Activated gamma-delta T cell (primary cell): Measurements from ENCODE around the gene HCK.
"Not testable (repeated sequence)": the region's sequence is repeated elsewhere in the genome, so short reads cannot be mapped to it uniquely, and the experiment has no call there.

Source experiments
- DNase-seq: peaks from one replicate; lab custom pipeline; 2025; lab: John Stamatoyannopoulos, UW

The HCK gene

GRCh38 chr20:32028647-32029372 lies 23.2 kb upstream of the HCK start:
- DNase-seq, result no peak

DNA sequence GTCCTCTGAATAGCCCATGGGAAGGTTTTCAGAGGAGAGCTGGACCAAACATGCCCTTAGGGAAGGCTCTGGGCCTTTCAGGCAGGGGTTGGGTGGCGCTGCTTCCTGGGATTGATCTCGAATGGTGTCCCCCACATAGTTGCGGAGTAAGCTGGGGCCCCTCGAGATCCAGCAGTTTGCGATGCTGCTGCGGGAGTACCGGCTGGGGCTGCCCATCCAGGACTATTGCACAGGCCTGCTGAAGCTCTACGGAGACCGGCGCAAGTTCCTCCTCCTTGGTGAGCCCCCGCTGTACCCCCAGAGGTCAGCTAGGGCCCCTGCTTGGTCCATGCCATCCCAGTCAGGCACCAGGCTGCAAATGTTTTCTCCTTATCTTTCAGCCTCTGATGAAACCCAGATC lies 22.5 kb upstream of the HCK start:
- DNase-seq, result no peak

GRCh38 chr20:32031007-32031958 lies 20.8 kb upstream of the HCK start:
- no peak for DNase-seq

- DNase-seq, result no peak
Observed at GRCh38 chr20:32033316-32033715, 18.7 kb upstream of the HCK start.

- DNase-seq, result not testable (repeated sequence)
Observed at GRCh38 chr20:32033721-32034120, 18.3 kb upstream of the HCK start.

- no peak for DNase-seq
Observed at GRCh38 chr20:32034581-32035425, 17.2 kb upstream of the HCK start.

DNA sequence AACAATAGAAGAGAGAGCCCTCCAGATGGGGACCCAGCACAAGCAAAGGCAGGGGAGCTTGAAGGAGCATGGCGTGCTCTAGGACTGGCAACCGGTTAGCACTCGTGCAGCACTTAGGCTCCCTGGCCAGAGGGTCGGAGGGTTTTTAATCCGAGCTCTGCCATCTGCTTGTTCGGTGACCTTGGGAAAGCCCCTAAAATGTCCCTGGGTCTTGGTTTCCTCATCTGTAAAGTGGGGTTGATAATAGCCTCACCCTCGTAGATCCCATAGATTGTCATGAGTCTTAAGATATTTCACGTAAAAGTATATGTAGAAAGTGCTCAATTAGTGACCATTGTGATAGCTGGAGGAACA lies 16.6 kb upstream of the HCK start:
- no peak for DNase-seq

- DNase-seq, result no peak
Observed at GRCh38 chr20:32036252-32036651, 15.8 kb upstream of the HCK start.

DNA sequence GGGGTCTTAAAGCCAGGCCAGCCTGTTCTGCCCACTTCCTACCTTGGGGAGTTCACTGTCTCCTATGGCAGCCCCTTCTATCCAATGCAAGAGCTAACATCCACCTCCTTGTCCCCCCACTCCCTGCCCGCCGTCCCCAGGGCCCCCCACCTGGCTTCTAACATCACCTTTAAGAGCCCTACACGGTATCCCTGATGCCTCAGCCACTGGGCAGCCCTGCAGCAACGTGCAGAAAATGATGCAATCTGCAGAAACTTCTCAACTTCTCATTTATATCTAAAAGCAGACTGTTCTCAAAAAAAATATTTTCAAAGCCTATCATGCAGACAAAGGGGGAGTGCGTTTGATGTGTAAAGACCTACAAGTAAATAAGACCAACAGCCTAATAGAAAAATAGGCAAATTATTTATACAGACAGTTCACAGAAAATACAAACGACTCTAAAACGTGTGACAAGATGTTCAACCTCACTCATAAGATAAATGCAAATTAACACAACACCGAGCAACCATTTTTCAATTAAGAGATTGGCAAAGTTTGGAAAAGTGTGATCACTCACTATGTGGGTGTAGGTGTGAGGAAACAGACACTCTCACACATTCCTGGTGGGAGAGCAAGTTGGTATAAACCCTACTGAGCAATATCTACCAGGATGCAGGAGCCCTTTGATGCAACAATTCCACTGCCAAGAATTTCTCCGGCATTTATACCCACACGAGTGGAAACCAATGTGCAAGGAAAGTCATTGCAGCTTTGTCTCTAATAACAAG lies 15.1 kb upstream of the HCK start:
- no peak for DNase-seq

DNA sequence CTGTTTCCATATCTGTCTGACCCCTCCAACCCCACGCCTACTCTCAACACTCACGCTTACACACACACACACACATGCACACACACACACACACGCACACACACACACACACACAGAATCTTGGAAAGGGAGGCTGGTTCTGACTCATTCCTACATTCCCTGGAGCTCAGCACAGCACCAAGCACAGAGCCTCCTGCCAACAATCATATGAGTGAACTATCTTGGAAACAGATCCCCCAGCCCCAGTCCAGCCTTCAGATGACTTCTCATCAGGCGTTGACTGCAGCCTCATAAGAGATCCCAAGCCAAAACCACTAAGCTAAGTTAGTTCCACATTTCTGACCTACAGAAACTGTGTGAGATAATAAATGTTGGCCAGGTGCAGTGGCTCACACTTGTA lies 14.1 kb upstream of the HCK start:
- DNase-seq, result no peak

DNA sequence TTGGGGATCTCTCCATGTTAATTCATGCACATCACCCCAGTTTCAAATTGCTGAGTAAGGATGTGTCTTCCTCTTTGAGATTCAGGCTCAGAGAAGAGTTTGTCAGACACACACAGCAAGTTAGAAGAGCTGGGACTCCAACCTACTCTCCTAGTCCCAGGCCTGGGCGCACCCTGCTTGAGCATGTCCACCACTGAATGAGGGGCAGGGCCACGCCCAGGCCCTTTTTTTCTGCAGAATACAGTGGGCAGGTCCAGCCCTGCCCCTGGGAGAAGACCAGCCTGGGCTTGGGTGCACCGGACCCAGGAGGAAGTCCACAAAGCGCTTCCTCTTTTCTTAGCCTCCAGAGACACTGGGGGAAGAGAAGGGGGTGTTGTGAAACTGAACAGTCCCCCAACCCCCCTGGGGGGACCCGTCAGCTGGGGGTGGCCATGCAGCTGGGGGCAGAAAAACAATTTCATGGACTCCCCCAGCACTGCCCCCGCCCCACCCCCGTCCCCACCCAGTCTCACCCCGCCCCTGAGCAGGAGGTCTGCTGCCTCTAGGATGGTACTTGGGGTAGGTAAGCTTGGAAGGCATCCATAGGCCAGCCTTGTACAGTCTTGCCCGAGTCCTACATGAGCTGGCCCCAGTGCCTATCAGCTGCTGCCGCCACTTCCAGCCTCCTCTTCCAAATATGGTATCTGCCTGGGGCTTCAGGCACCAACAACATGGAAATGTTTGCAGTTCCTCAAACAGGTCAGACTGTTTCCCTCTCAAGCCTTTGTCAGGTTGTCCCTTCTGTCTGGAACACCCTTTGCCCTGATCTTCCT lies 11.7 kb upstream of the HCK start:
- DNase-seq, result no peak

- no peak for DNase-seq
Observed at GRCh38 chr20:32045999-32046398, 6.0 kb upstream of the HCK start.

GRCh38 chr20:32050324-32050841 lies 1.7 kb upstream of the HCK start:
- no peak for DNase-seq

- DNase-seq, result no peak
Observed at GRCh38 chr20:32050851-32051556, 1.0 kb upstream of the HCK start.

DNA sequence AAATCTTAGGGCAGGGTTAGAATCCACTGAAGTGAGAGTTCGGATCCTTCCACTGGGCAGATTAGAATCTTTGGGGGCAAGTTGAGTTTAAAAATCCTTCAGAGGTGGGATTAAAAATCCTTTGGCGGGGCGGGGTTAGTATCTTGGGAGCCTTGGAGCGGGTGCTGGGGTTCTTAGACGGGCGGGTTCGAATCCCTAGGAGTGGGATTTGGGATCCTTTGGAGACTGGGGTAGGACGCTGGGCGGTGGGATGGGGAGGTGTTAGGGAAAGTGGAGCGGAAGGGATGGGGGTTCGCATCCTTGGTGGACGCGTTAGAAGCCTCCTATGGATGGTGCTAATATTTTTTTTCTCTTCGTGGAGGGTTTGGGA lies 337 bp upstream of the HCK start:
- DNase-seq, result no peak

DNA sequence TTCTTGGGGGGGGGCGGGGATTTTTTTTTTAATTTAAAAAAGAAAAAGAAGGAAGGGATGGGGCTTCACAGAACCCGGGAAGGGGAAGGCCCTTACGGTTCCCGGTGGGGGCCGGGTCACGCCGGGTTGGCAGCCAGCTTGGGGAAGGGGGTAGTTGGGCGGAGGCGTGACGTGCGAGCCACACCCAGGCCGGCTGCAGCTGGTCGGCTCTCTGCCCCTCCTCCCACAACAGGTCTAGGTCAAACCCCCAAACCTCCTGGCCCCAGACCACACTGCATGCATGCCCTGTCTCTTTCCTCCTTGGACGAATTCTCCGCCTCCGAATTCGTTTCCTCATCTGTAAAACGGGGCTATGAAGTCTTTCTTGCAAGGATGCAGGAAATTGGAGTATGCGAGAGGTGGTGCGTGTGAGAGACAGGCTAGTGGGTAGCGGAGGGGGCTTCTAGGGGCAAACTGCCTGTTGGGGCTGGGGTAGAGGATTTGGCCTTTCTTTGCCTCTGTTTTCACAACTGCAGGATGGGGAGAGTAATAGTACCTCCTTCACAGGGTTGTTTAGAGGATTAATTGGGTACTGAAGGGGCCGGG lies 828 bp downstream of the HCK start:
- DNase-seq, result no peak

- no peak for DNase-seq
Observed at GRCh38 chr20:32053648-32054047, 1.6 kb downstream of the HCK start.

DNA sequence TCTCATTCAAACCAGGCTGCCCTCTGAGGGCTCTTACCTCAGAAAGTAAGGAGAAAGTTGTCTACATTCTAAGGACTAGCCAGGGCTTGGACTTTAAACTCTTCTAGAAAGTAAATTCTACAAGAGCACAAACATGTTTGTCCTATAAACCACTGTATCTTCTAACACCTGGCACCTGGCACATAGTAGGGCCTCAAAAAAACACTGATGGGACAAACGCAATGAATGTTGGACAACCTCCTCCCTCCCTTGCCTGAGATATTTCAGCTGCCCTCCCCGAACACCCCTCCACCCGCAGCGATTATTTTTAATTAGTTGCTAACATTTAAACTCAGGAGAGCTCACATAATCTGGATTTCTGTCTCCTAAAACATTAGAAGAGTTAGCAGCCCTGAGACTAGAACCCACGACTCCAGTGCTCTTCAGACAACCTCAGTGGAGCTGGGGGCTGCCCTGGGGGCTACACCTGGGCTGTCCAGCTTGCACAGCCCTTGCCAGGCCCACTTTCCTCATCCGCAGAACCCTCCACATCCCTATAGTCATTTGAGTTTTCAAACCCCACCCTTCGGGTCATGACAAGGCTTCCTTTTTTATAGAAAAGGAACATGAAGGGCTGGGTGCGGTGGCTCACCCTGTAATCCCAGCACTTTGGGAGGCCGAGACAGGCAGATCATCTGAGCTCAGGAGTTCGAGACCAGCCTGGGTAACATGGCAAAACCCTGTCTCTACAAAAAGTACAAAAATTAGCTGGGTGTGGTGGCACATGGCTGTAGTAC lies 4.9 kb downstream of the HCK start:
- no peak for DNase-seq
